HG03066 (cell line): Measurements from ENCODE around the gene PSME3IP1.
"Not testable (repeated sequence)": the region's sequence is repeated elsewhere in the genome, so short reads cannot be mapped to it uniquely, and the experiment has no call there.

Experiments
- ATAC-seq: cut with Tn5 transposase; IDR thresholded peaks from one replicate; pipeline ENCODE4 v1.9.1; 2021; ENCODE audit warnings: low read depth; ENCODE audit not compliant: unreplicated experiment

PSME3IP1 gene

DNA sequence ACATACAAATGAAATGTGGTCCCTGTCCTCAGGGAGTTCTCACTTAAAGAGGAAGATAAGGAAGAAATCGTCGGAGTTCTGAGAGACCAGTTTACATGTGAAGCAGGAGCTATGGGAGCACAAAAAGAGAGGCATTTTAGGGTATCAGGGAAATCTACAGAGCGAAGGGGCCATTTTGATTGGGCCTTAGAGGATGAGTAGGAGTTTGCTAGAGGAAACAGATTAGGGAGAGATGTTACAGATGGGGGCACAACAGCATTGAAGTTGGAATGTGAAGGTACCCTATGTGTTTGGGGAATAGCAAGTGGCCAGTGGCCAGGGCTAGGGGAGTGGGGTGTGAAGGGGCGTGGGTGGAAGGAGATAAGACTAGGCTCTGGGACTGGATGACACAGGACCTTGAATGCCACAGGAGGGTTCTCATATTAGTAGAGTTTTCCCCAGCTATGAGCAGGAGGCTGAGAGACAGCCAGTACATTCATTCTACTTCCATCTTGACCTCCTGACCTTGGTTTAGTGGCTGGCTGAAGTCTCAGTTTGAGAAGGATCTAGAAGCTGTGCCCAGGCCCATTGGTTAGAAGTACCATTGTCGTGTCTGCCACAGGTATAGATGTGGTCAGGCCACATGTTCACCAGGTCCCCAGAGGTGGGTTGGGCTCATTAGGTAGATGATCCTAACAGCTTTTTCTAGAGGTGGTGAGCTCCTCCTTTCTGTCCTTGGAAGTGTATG lies 58.6 kb downstream of the PSME3IP1 start:
- ATAC-seq: no peak

DNA sequence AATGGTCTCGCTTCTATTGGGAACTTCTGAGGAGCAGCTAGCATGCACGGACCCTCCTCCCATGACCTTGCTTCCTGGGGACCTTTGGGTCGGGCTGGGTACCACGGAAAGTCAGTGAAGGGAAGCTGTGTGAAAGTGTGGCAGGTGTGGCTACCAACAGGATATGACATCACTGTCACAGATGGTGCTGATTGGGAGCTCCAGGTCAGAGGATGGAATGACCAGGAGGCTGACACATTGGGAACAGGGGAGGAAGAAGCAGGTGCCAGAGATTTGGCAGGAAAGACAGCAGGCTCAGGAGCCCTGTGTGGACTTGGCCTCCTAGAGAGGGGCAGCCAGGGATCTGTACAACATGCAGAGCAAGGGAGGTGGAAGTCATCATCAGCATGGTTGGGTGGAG lies 59.4 kb downstream of the PSME3IP1 start:
- no peak for ATAC-seq

DNA sequence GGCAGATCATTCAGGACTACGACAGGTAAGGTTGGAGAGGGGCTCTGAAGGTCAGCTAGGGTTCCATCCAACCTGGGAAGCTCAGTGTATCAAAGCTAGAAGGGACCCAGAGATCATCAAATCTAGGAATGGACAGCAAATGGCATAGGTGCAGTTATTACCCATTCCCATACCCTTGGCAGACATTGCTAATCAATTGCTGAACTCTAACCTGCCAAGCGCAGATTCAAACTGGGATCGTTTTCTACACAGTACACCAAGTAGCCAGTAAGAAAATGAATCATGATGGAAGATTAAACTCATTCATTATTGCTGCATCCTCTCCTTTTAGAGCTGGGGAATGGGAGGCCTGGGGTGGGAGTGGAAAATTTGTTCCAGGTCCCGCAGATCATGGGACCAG lies 59.9 kb downstream of the PSME3IP1 start:
- no peak for ATAC-seq

DNA sequence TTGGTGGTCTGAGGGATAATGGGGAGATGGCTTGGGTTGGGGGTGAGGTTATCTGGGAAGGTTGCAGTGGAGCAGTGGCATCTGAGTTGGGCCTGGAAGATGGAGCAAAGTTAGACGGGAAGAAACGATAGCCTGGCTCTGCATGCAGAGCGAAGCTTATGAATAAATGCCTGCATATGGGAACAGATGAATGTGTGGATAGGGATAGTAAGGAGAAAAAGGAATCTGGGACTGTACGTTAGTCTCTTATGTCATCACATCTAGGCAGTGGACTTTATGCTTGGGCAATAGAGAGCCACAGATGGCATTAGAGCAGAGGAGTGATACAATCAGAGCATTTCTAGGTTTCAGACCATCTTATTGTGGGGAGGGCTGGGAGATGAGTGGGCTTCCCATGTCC lies 60.5 kb downstream of the PSME3IP1 start:
- no peak for ATAC-seq

DNA sequence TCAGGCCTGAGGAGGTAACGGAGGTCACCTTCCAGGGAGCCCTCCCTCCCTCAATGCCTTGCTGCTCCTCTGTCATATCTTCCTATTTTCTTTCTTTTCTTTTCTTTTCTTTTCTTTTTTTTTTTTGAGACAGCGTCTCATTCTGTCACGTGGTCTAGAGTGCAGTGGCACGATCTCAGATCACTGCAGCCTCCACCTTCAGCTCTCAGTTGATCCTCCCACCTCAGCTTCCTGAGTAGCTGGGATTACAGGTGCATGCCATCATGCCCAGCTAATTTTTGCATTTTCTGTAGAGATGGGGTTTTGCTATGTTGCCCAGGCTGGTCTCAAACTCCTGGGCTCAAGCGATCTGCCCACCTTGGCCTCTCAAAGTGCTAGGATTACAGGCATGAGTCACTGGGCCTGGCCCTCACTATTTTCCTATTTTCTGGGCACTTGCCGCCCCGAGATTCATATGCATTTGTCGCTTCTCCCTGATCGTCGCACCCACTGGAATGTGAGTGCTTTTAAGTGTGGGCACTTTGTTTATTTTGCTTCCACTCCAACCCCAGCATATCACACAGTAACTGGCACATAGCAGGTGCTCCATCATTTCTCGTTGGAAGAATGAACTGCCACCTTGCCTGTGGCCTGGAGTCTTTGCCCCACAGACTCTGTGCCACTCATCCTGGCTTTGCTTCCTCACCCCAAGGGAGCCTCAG lies 61.7 kb downstream of the PSME3IP1 start:
- ATAC-seq: no peak

DNA sequence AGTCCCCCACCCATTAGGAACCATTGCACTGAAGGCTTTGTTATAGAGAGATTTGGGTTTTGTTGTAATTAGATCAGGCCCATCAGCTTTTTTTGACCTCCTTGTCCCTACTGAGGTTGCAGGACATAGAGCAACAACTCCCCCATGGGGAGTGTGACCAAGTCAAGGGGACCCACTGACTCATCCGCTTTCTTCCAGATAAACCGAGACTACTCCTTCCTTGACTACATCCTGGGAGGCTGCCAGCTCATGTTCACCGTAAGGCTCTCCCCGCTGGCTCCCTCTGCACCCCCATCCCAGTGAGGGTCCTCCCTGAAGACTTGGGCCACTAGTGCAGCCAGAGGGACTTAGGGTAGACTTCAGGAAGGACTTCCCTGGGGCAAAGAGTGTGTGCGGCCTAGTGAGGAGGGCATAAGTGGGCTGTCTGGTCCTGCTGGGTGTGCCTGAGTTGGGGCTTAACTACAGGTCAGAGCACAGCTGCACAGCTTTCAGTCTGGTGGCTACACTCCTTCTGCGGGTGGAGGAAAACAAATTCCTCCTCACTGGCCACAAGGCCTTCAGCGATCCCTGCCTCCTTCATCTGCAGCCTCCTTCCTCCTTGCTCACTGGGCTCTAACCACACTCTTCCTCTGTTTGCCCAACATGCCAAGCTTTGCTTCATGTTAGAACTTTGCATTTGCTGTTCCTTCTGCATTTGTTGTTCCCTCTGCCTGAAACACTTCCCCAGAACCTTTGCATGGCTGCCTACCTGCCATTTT lies 62.4 kb downstream of the PSME3IP1 start:
- no peak for ATAC-seq

DNA sequence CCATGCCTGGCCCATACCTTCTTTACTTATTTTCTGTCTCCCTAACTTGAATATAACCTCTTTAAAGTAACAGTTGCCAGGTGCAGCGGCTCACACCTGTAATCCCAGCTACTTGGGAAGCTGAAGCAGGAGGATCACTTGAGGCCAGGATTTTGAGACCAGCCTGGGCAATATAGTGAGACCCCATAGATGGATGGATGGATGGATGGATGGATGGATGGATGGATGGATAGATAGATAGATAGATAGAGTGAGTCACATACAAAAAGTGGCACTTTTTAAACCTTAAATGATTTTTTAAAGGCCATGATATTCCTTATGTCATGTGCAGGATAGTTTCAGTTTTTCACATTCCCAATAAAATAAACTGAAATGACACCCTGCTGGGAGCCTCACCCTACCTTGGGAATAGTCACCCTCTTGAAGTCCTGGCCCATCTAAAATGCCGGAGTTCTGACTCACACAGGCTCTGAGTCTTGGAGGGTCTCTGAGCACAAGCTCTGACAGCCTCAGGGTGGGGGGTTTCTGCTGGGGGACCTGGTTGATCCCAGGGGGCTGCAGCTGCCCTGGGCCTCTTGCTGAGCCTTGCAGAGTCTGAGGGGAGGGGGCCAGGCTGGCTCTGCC lies 67.3 kb downstream of the PSME3IP1 start:
- ATAC-seq: no peak

DNA sequence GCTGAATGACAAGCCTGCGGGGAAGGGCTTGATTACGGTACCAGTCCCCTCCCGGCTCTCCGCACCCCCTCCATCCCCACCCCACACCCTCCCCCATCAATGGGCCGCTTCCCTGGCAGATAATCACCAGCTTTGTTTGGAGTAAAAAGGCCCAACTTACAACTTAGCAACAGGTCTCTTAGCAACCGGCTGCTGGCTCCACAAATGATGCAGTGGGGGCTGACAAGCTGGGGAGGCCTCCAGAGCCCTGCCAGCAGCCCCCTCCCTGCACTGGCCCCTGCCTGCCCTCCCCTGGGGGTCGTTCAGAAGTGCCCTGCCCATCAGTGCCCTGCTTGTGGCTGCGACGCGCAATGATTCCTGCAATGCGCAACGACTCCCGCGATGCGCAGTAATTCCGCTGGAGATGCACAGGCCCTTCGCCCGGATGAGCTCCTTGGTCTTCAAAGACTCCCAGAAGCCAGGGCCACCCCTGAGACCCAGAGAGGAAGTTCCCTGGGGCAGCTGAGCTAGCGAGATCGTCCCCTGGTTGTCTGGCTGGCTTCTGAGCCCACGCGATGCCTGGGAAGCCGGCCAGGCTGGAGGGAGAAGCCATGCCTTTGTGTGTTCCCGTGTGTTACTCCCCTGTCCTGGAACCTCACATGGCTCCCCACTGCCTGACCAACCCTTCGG lies 70.2 kb downstream of the PSME3IP1 start:
- ATAC-seq: no peak

DNA sequence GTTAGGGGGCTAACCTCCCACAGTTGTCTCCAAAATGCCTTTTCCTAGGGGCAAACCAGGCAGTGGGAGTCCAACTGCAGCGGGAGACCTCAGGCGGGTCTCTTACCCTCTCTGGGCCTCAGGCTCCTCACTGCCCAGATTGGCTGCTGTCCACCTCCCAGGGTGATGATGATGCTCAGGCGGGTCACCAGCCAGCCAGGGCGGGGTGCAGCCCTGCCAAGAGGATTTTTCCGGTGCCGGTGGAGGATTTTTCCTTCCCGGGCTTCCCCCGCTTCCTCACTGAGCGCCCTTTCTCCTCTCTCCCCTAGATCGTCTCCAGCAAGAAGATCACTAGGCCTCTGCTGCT lies 70.7 kb downstream of the PSME3IP1 start:
- no peak for ATAC-seq

DNA sequence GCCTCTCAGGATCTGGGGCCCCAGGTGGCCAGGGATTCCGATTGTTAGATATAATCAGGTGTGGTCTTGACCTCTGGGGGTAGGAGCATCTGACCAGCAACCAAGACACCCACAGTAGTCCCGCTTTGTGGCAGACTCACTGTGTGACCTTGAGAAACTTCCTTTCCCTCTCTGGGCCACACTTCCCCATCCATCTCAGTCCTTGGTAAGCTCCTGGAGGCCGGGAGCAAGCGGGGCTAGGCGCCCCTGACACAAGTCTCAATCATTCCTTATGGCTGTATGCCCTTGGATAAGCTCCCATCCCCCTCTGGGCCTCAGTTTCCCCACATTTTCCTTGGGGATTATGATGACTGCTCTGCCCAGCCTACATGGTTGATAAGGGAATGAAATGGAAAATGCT lies 72.2 kb downstream of the PSME3IP1 start:
- ATAC-seq: no peak

DNA sequence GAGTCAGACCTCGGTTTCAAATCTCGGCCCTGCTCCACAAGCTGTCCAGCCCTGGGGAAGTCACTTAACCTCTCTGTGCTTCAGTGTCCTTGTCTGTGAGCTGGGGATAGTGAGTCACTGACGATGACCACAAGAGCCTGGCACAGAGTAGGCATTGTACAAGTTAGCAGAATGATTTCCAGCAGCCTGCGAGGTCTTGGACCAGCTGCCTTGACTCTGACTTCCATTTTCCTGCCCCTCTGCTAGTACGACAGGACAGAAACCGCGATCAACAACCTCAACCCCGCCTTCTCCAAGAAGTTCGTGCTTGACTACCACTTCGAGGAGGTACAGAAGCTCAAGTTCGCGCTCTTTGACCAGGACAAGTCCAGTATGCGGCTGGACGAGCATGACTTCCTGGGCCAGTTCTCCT lies 72.8 kb downstream of the PSME3IP1 start:
- no peak for ATAC-seq

DNA sequence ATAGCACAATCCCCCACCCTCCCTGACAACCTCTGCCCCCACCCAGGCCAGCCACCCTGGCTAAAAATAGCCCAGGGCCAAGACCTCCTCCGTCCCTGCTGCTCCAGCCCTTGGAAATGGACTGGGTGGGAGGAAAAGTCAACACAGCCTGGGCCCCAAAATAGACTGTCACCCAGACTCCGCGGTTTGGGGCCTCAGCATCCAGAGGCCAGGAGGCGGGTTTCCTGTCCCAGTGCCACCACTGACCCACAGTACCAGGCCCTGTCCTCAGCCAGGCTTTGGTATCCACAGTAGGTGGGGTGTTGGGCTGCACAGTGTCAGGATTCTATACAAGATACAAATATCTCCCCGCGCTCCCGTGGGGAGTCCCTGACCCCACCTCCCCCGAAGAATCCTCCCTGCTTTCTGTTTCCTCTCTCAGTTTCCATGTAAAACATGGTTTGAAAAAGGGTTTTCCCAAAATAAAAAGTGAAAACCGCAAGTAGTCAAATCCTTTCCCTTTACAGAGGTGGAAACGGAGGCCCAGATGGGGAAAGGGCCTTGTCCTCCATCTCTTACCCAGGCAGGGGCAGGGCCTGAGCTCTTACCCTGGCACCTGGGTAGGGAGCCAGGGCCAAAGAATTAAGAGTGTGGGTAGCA lies 73.3 kb downstream of the PSME3IP1 start:
- no peak for ATAC-seq

DNA sequence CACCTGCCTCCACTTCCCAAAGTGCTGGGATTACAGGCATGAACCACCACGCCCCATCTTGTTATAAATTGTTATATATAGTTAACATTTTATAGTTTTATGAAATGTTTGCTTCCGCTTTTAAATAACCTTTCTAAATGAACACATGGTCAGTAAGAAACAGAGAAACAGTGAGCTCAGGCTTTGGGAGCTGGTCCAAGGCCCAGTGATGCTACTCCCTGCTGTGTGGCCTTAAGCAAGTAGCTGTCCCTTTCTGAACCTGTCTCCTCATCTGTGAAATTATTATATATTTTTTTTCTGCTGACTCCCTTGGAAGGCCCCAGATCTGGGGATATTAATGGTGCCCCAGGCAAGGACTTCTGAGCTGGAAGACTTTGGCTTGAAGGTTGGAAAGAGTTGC lies 74.4 kb downstream of the PSME3IP1 start:
- ATAC-seq: no peak

DNA sequence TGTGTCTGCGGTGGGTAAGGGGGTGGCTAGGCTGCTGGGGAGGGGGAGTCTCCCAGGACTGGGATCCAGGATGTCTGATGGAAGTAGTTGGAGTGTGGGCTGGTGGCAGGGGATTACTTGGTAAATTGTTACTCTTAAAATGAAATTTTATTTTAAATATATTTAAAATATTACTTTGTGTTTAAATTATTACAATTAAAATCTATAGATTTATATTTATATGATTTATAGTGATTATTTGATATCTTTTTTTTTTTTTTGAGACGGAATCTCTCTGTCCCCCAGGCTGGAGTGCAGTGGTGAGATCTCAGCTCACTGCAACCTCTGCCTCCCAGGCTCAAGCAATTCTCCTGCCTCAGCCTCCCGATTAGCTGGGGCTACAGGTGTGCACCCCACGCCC lies 74.9 kb downstream of the PSME3IP1 start:
- ATAC-seq: no peak

DNA sequence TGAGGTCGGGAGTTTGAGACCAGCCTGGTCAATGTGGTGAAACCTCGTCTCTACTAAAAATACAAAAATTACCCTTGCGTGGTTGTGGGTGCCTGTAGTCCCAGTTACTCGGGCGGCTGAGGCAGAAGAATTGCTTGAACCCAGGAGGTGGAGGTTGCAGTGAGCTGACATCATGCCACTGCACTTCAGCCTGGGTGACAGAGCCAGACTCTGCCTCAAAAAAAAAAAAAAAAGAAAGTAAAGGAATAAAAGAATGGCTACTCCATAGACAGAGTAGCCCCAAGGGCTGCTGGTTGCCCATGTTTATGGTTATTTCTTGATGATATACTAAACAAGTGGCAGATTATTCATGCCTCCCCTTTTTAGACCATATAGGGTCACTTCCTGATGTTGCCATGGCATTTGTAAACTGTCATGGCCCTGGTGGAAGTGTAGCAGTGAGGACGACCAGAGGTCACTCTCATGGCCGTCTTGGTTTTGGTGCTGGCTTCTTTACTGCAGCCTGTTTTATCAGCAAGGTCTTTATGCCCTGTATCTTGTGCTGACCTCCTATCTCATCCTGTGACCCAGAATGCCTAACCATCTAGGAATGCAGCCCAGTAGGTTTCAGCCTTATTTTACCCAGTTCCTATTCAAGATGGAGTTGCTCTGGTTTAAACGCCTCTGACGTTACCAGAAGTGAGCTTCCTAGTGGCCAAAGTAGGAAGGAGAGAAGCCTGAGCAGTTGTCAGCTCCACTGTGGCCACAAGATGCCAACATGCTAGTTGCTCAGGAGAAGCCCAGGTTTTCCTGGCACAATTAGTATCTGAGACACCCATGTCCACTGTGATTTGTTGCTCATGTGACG lies 76.4 kb downstream of the PSME3IP1 start:
- ATAC-seq: not testable (repeated sequence)

DNA sequence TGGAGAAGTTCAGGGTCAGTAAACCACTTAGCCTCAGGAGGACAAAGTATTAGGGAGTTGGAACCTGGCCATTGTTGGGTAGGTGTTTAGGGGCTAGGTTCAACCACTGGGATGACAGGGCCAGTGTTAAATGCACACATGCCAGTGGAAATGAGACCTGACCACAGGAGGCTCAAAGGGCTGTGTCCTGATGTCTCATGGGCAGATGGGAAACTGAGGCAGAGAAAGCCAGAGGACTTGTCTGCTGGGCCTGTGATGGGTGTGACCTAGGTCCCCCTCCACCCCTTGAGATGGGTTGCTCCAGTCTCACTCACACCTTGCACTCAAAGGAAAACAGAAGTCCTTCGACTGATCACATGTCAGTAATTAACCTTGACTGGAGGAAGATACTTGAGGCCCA lies 77.4 kb downstream of the PSME3IP1 start:
- ATAC-seq: no peak

DNA sequence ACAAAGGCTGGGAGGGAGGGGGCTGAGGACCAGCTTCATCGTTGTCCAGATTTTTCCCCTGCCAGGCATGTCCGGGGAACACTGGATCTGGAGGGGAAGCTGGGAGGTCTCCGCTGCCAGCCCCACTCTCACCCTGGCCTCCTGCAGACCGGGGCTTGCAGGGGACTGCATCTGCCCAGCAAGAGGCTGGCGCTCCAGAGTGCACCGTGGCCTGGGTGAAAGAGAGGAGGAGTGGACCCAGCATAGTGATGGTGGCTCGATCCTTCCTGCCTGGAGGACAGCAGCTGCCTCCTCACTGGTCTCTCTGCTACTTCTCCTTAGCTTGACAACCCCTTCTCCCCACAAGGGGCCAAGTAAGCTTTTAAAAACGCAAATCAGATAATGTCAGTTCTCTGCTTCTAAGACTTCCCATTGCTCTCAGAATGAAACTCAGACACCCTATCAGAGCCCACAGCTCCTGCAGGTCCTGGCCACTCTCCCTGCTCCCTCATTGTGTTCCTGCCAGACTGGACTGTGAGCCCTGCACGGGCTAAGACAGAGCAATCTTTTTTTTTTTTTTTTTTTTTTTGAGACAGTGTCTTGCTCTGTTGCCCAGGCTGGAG lies 78.4 kb downstream of the PSME3IP1 start:
- ATAC-seq: no peak

DNA sequence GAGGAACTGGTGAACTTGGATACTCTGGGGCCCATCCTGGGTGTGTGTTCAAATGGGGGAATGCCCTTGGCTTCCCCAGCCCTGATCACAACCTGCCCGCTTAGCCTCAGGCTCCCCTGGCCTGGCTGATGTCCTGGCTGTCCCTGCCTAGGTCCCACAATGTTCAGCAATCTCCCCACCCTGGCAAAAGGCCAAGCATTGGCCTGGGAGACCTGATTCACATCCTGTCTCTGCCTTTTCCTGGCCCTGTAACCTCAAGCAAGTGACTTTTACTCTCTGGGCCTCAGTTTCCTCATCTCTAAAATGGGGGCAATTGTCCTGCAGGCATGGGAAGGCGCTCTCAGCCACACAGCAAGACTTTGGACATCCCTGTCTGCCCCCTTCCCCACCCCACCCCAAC lies 79.1 kb downstream of the PSME3IP1 start:
- ATAC-seq: no peak

DNA sequence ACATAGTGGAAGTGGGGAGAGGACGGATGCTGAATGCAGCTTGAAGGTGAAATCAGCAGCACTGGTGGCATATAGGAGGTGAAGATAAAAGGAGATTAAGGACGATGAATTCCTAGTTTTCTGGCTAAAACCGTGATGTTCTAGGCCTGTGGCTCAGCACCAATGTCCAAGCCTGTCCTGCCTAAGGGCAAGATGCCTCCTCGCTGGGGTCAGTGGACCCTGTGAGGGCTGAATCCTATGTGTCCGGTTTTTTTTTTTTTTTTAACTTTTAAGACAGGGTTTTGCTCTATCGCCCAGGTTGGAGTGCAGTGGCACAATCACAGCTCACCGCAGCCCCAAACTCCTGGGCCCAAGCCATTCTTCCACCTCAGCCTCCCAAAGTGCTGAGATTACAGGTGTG lies 80.7 kb downstream of the PSME3IP1 start:
- ATAC-seq: no peak
